VCaP (cell line): ENCODE data around the gene IL32.

Experiments used
- H3K27ac ChIP-seq: fragments of 450-650 bp; 2 replicates; pipeline ENCODE4 v1.5.1; 2017
- CTCF ChIP-seq: fragments of 450-650 bp; conservative IDR thresholded peaks from 2 replicates; pipeline ENCODE4 v1.5.1; 2017; ENCODE audit warnings: mild to moderate bottlenecking, moderate library complexity

IL32 gene

DNA sequence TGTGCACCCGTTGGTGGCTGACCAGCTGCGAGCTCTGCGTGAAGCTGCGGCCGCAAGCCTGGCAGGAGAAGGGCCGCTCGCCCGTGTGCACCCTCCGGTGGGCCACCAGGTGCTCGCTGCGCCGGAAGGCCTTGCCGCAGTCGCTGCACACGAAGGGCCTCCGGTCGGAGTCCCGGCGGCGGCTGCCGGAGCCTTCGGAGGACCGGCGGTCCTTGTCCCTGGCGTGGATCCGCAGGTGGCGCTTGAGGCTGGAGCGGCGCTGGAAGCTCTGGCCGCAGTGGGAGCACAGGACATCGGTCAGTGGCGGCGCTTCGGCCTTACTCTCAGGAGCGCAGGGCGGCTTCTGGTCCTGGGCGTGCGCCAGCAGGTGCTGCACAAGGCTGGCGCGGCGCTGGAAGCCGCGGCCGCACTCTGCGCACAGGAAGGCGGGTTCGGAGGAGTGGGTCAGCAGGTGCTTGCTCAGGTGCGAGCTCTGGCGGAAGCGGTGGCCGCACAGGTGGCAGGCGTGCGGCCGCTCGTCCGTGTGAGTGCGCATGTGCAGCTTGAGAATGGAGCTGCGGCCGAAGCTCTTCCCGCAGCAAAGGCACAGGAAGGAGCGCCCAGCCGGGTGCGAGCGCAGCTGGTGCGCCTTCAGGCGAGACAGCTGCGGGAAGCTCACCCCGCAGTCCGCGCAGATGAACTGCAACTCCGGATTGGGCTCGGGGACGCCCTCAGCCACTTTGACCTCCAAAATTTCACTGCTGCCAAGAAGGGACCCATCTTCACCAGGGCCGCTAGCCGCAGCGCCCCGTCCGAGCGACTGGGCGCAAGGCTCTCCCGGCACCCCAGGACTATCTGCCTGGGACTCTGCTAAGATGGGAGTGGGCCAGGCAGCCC, 24.5 kb downstream of the IL32 start:
- no peak overlapping the region for H3K27ac ChIP-seq
- no peak for TF ChIP-seq CTCF

DNA sequence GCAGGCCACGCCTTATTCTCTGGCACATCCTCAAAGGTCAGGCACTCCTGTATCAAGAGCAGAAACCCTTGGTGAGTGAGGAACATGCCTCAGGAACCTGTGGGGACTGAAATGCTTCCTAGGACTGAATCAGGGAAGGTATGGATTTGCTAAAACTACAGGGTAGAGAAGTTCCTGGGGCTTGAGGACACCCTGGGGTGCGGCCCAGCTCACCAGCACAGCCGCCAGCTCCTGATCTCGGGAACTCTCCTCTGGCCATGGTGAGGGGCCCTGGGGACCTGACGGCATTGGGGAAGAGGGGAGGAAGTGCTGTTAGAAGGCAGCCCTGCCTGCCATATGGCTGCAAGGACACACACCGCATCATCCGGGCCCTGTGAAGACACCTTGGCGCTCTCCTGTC, 26.1 kb downstream of the IL32 start:
- H3K27ac ChIP-seq, result no peak overlapping the region
- no peak for TF ChIP-seq CTCF

GRCh38 chr16:3092501-3092941, 27.1 kb downstream of the IL32 start:
- H3K27ac ChIP-seq, result no peak overlapping the region
- TF ChIP-seq CTCF, result no peak

DNA sequence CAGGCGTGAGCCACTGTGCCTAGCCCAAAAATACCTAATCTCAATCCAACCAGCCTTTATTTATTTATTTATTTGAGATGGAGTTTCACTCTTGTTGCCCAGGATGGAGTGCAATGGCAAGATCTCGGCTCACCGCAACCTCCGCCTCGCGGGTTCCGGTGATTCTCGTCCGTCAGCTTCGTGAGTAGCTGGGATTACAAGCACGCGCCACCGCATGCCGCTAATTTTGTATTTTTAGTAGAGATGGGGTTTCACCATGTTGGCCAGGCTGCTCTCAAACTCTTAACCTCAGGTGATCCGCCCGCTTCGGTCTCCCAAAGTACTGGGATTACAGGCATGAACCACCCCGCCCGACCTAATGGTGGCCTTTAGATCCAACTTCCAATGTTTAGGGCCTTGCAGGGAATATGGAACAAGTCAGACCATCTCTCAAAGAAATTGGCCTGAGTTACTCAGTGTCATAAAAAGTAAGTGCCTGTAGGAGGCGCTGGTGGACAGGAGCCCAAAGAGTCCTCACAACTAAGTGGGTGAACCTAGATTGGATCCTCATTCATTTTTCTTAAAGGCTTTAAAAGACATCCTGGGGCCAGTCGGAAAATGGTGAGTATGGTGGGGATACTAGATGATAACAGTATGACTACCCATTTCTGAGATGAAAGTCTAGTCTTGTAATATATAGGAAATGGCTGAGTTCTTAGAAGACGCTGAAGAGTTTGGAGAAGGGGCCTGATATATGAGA, 29.0 kb downstream of the IL32 start:
- TF ChIP-seq CTCF, result no peak
- no peak overlapping the region for H3K27ac ChIP-seq

DNA sequence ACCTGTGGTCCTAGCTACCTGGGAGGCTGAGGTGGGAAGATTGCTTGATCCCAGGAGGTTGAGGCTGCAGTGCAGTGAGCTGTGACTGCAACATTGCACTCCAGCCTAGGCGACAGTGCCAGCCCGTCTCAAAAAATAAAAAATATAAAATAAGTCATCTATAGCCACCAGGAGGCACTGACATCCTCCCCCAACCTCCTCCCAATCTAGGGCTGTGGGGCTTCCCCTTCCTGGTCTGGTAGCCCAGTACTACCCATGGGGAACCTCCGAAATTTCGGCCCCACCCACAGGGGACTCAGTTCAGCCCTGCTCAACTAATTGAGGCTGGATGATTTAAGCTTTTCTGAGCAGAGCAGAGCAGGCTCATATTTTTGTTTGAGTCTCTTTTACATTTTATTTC, 30.4 kb downstream of the IL32 start:
- TF ChIP-seq CTCF, result no peak; the same call in 1 of the 2 replicates
- no peak overlapping the region for H3K27ac ChIP-seq

GRCh38 chr16:3096362-3096761, 30.9 kb downstream of the IL32 start:
- H3K27ac ChIP-seq, result no peak overlapping the region
- no peak for TF ChIP-seq CTCF

- no peak overlapping the region for H3K27ac ChIP-seq
- TF ChIP-seq CTCF, result no peak
Observed at GRCh38 chr16:3097266-3097665, 31.8 kb downstream of the IL32 start.
